Endothelial cell (in vitro differentiated cells): ENCODE data around the gene DEAF1. TPM values are rescaled to one million over a fixed set of nuclear protein-coding genes. Genes with fewer than 3 reads are reported as not detected.

Source experiments
- DNase-seq: peaks from one replicate; pipeline ENCODE4 v3.0.0; 2021; ENCODE audit warnings: low spot score
- H3K27ac Mint-ChIP-seq: one replicate; pipeline ENCODE4 v1.8.0; 2021; ENCODE audit warnings: mixed read lengths, inconsistent platforms; ENCODE audit not compliant: unreplicated experiment
- H3K27me3 Mint-ChIP-seq: one replicate; pipeline ENCODE4 v1.8.0; 2021; ENCODE audit warnings: mild to moderate bottlenecking, moderate library complexity, mixed read lengths, inconsistent platforms; ENCODE audit not compliant: unreplicated experiment
- H3K36me3 Mint-ChIP-seq: one replicate; pipeline ENCODE4 v1.8.0; 2021; ENCODE audit warnings: mild to moderate bottlenecking, low read depth, mixed read lengths, inconsistent platforms; ENCODE audit not compliant: unreplicated experiment
- H3K4me1 Mint-ChIP-seq: one replicate; pipeline ENCODE4 v1.8.0; 2021; ENCODE audit warnings: mild to moderate bottlenecking, mixed read lengths, inconsistent platforms; ENCODE audit not compliant: unreplicated experiment
- H3K4me3 Mint-ChIP-seq: one replicate; pipeline ENCODE4 v1.8.0; 2021; ENCODE audit warnings: mild to moderate bottlenecking, mixed read lengths, inconsistent platforms; ENCODE audit not compliant: unreplicated experiment
- H3K9me3 Mint-ChIP-seq: one replicate; pipeline ENCODE4 v1.8.0; 2021; ENCODE audit warnings: mixed read lengths, inconsistent platforms; ENCODE audit not compliant: unreplicated experiment
- total RNA-seq: library from RNA; stranded (reverse); fragmentation: NEBNext Ultra II Directional; extraction: Animal tissue kit (Norgen Biotek cat#: 25700); gene quantifications from one replicate; pipeline ENCODE4 v1.2.1, GENCODE V29; 2021; ENCODE audit not compliant: unreplicated experiment
- TF ChIP-seq, protein P1 (sequence below): fragments of 200-600 bp; sonication (generic); IDR thresholded peaks from one replicate; pipeline ENCODE4 v1.5.0; 2021; ENCODE audit warnings: antibody characterized with exemption; ENCODE audit not compliant: unreplicated experiment

Gene DEAF1
- total RNA-seq, 1 donor from 2014 or later, result 118 TPM

DNA sequence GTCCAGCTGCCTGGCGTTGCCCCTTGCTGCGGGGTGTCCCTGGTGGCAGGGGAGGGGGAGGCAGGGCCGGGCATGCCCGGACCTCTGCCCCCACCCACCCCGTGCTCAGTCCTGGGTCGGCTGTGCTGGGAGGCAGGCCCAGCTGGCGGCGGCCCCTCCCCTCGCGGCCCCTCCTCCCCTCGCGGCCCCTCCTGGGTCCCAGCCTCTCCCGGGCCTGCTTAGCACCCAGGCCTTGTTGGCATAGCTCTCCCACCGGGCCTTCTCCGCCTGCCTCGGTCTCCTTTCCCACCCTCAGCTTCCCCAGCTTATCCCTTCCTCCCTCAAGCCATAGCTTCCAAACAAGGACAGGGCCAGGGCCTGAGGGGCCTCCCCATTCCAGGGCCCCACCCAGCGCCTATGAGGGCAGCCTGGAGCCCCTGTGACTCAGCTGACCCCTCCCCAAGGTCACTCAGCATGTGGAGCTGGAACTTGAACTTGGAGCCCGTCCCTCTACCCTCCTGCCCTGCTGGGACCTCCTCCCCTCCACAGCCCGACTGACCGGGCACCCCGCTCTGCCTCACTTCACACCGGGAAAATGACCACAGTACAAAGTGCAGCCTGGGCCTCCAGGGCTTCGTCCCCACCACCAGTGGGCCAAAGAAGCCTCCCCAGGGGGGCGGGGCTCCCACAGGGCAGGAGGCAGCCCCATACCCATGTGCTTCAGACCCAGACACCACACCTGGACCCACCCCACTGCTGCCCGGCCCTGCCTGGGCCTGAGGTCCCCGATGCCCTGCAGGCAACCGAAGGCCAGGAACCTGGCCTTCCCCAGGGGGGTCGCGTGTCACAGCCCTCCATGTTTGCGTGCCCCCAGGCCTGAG lies 12.2 kb upstream of the DEAF1 start:
- Mint-ChIP-seq H3K27ac (no peak overlapping the region), H3K9me3 (no peaks in the 10 kb centered on the region), H3K4me3 (no peak overlapping the region), H3K36me3 (no peaks in the 10 kb centered on the region), H3K4me1 (peaks cover 2% of the 10 kb centered on the region), H3K27me3 (peaks cover 14% of the 10 kb centered on the region)
- no peak for DNase-seq
- TF ChIP-seq, protein P1, sequence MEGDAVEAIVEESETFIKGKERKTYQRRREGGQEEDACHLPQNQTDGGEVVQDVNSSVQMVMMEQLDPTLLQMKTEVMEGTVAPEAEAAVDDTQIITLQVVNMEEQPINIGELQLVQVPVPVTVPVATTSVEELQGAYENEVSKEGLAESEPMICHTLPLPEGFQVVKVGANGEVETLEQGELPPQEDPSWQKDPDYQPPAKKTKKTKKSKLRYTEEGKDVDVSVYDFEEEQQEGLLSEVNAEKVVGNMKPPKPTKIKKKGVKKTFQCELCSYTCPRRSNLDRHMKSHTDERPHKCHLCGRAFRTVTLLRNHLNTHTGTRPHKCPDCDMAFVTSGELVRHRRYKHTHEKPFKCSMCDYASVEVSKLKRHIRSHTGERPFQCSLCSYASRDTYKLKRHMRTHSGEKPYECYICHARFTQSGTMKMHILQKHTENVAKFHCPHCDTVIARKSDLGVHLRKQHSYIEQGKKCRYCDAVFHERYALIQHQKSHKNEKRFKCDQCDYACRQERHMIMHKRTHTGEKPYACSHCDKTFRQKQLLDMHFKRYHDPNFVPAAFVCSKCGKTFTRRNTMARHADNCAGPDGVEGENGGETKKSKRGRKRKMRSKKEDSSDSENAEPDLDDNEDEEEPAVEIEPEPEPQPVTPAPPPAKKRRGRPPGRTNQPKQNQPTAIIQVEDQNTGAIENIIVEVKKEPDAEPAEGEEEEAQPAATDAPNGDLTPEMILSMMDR, result no peak

DNA sequence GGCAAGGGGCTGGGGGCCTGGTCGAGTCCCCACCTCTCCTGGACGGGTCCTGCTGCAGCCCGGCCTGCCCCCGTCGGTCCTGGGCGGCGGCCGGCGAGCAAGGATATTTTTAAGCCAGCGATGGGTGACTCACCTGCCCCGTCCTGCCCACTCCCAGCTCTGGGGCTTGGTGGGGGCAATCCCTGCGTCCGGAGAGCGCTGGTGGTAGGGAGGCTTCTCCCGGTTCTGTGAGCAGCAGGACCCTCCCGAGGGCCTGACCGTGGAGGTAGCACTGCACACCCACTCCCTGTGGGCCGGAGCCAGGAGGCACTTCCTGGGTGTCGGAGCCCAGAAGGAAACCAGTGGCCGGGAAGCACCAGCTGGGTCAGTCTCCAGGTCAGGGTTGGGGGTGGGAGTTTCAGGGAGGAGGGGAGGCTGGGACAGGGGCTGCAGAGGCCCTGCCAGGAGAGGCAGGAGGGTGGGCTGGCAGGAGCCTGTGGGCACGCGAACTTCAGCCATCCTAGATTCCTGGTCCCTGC lies 11.5 kb upstream of the DEAF1 start:
- peaks cover 14% of the 10 kb centered on the region for H3K27me3 Mint-ChIP-seq
- H3K4me1 Mint-ChIP-seq, result peaks cover 2% of the 10 kb centered on the region
- TF ChIP-seq, protein P1, result no peak
- H3K27ac Mint-ChIP-seq, result no peak overlapping the region
- DNase-seq, result no peak
- H3K9me3 Mint-ChIP-seq, result no peaks in the 10 kb centered on the region
- H3K36me3 Mint-ChIP-seq, result no peaks in the 10 kb centered on the region
- no peak overlapping the region for H3K4me3 Mint-ChIP-seq

DNA sequence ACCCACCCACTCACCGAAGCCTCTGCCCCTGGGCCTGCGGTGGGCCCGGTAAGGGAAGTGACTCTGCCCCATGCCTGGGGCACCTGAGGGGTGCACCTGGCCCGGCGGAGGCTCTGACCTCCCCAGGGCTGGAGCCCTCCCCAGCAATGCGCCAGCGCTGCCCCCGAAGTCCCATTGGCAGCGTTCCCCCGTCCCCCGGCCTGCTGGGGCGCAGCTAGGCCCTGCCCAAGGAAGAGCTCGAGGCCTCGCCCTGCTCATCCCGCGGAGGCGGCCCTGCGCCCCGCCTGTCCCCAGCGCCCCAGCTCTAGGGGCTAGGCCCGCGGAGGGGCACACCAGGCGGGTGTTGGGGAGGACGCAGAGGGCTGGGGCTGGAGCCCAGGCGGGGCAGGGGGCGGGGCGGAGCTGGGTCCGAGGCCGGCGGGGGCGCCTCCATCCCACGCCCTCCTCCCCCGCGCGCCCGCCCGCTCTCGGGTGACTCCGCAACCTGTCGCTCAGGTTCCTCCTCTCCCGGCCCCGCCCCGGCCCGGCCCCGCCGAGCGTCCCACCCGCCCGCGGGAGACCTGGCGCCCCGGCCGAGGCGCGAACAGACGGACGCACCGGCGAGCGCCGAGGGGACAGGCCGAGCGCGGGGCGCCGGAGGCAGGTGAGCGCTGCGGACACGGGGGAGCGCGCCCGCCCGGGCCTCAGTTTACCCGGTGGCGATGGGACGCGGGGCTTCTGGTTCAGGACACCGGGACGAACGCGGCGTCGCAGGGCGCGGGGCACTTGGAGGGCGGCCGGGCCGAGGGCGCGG lies 10.8 kb upstream of the DEAF1 start, which contains the start of gene EPS8L2:
TSS of gene EPS8L2 (plus strand) at position 586 of the 793 bp plus-strand sequence. CDS start 3,177 bp downstream, outside the sequence.
- peaks cover 2% of the 10 kb centered on the region for H3K4me1 Mint-ChIP-seq
- TF ChIP-seq, protein P1, result no peak
- no peaks in the 10 kb centered on the region for H3K9me3 Mint-ChIP-seq
- H3K36me3 Mint-ChIP-seq, result no peaks in the 10 kb centered on the region
- no peak within 1 kb of the TSS for H3K4me3 Mint-ChIP-seq
- H3K27ac Mint-ChIP-seq, result no peak within 1 kb of the TSS
- DNase-seq, result no peak
- peaks cover 11% of the 10 kb centered on the region for H3K27me3 Mint-ChIP-seq

DNA sequence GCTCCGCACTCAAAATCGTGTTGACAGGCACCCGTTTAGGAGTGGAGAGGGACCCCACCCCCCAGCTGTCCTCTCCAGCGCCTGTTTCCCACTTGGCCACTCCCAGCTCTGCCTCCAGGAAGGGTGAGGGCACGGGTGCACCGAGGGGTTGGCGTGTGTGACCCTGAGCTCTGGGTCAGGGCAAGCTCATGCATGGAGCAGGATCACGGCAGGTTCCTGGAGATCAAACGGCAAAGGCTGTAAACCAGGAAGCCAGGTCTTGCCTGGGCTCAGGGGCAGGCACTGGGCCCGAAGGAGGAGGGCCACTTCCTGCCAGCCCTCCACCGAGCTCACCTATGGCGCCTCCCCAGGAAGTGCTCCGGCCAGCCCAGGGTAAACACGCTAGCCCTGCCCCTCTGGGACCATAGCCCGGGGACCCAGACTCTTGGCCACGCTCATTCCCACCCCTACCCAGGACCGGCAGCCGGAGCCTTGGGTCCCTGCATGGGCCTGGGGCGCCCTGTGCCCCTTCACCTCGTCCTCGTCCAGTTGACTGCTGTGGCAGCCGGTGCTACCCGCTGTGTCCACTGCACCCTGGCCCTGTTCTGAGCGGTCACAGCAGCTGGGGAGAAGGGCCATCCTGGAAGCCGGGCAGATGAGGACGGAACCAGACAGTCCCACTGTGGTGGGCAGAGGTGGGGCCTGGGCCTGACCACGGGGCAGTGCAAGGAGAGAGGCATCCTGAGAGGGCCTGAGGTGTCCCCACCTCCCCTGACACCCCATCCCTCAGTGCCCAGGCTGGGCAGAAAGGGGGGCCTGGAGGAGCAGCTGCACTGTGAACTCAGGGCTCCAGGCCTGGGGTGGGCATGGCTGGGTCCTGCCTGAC lies 10.0 kb upstream of the DEAF1 start:
- H3K36me3 Mint-ChIP-seq, result no peaks in the 10 kb centered on the region
- TF ChIP-seq, protein P1, result no peak
- H3K9me3 Mint-ChIP-seq, result no peaks in the 10 kb centered on the region
- DNase-seq, result no peak
- H3K27ac Mint-ChIP-seq, result no peak overlapping the region
- H3K4me3 Mint-ChIP-seq, result no peak overlapping the region
- H3K4me1 Mint-ChIP-seq, result peaks cover 2% of the 10 kb centered on the region
- H3K27me3 Mint-ChIP-seq, result peaks cover 11% of the 10 kb centered on the region
